GM21619 (cell line): ENCODE results near the gene RBM20.
"Not testable (repeated sequence)": the region's sequence is repeated elsewhere in the genome, so short reads cannot be mapped to it uniquely, and the experiment has no call there.

Source experiments
- ATAC-seq: cut with Tn5 transposase; IDR thresholded peaks from one replicate; pipeline ENCODE4 v1.9.1; 2021; ENCODE audit not compliant: unreplicated experiment

Gene RBM20

DNA sequence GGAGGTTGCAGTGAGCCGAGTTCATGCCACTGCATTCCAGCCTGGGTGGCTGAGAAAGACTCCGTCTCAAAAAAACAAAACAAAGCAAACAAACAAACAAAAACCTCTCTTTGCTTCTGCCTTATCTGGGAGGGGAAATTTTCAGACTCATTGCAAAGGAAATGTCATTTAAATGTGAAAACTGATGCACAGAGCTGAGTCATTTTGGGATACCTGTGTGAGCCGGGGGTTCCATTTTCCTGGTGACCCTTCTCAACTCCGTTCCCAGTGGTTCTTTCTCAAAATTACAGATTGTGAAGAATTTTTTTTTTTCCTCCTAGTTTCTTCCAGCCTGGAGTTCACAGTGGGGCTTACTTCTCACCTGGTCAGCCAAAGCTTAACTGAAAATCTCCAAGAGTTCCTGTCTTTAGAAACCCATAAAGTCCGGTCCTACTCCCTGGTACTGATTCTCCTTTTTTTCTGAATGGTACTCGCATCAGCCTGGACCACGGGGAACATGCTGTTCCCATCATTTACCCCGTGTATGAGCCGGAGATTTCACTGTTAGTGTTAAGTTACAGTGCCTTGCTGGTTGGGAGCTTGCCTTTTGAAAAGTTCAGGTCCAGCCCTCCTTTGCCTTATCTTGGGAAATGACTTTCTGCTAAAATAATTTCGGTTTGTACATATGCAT lies 56.9 kb downstream of the RBM20 start:
- no peak for ATAC-seq

DNA sequence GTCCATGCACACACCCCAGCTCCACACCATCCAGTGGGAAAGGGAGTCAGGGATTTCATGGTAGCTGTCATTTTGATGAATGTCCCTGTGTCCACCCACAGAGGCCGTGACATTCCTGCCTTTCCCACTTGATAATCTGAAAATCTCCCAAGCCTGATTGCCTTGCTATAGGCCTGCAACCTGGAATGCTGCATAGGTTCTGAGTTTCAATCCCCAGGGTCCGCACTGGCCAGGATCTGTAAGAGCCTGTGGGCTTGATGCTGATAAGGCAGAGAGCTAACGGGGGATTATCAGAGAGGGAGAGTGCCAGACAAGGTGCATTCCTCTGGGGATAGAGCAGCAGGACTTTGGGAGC lies 57.5 kb downstream of the RBM20 start:
- ATAC-seq = no peak

DNA sequence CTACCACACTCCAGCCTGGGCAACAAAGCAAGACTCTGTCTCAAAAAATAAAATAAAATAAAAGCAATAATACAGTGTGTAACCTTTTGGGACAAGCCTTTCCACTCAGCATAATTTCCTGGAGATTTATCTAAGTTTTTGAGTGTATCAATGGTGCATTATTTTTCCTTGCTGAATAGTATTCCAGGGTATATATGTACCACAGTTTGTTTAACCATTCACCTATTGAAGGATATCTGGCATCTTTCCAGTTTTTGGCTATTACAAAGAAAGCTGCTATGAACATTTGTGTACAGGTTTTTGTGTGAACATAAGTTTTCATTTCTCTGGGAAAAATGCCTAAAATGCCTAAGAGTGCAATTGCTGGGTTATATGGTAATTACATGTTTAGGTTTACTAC lies 59.9 kb downstream of the RBM20 start:
- no peak for ATAC-seq

DNA sequence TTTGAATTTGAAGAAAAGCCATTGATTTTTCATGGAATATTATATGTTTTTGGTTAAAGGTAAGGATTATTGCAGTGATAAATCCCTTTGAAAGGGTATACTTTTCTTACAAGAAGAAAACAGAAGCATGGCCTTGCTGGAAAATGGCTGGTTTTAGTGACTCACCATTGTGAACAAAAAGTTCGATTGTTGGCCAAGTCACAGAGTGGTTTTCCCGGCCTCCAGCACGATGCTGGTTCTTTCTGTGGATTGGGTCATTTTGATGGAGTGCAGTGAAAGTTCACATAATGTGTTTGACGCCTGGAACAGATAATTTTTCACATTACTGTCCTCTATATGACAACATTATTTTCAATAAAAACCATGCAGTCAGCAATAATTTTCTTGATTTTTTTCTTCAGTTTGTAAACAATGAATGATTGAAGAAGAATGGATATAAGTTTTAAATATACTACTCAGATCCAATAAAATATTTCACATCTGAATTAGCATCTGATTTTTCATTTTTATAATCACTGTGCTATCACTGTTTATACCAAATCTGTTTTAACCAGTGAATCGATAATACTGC lies 60.9 kb downstream of the RBM20 start:
- ATAC-seq = no peak

DNA sequence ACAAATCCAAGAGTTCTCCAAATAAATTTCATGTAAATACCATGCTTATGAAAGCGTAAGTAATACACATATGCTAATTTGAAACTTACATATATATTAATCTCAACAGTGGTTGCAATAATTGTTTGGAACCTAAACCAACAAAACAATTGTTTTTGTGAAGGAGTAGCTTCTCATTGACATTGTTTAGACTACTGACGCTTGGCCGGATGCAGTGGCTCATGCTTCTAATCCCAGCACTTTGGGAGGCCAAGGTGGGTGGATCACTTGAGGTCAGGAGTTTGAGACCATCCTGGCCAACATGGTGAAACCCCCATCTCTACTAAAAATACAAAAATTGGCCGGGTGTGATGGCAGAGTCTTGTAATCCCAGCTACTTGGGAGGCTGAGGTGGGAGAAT lies 61.5 kb downstream of the RBM20 start:
- not testable (repeated sequence) for ATAC-seq

DNA sequence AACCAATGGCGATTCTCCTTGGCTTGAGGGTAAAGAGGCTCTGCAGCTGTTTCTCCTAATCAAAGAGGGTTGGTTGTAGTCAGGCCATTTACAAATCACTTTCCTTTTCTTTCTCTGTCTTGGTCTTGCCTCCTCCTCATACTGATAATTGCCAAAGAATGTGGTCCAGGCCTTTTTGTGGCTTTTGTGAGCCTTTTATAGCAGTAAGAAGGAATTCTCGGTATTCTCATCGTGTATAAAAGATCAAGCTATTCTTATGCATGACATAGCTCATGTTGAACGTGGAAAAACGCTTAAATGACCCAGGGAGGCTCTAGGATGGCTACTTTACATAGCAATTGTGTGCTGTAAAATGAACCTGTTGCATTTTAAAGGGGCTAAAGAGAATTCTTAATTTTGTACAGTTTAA lies 62.6 kb downstream of the RBM20 start:
- ATAC-seq = no peak

DNA sequence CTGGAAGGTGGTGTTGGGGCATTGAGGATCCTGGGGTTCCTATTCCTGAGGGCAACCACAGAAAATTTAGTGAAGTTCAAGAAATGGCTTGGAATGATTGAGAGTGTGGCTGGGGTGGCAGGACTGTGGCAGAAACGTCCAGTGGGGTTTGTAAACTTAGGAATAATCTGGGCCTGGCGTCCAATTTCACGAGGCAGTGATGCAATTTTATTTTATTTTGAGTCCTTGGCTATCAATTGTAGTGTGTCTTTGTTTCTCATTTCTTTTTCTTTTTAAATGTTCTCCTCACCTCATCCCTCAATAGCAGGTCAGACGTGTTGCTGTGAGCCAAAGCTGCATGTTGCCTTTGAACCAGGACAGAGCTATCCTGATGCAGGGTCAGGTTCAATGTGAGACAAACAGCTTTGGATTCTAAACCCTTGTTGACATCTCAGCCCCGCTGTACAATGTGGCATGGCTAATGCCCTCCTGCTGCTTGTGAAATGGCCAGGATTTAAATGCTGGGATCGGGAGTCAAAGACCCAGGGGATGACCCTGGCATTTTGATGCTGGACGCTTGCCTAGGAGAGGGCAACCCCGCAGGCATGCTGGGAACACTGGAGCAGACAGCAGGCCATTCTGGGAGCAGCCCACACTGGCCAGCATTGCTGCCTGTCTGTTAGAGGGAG lies 64.8 kb downstream of the RBM20 start:
- no peak for ATAC-seq

DNA sequence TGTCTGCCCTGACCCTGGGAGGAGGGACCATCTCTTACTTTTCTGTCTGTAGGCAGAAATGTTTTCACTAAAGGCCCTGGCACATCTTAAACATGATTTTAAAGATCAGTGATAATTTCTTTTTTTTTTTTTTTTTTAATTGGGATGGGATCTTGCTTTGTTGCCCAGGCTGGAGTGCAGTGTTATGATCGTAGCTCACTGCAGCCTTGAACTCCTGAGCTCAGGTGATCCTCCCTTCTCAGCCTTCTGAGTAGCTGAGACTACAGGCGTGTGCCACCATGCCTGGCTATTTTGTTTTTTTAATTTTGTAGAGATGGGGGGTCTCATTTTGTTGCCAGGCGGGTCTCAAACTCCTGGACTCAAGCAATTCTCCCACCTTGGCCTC lies 65.3 kb downstream of the RBM20 start:
- ATAC-seq = no peak

DNA sequence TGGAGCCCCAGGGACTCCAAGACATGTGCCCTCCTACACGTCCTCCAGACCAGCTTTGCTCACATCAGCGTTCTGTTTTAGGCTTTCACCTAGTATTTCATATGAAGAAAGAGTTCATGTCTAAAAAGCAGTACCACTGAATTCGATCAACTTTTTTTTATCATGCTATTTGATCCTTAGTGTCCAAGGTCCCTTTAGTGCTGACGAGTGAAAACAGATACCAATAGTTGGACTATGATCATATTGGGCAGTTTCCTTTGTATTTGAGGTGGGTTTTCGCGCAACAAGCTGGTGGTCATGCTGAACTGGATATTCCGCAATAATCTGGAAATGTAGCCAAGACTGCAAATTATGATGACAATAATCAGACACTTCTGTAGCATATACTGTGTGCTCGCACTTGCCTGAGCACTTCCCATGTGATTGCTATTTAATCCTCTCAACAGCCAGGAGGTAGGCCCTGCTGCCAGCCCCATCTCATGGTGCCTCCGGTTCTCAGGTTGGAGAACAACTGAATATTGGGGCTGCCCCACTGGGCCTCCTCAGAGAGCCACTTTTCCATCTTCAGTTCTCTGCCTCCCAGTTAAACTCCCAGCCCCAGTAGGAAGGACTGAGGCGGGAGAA lies 65.9 kb downstream of the RBM20 start:
- ATAC-seq = no peak

DNA sequence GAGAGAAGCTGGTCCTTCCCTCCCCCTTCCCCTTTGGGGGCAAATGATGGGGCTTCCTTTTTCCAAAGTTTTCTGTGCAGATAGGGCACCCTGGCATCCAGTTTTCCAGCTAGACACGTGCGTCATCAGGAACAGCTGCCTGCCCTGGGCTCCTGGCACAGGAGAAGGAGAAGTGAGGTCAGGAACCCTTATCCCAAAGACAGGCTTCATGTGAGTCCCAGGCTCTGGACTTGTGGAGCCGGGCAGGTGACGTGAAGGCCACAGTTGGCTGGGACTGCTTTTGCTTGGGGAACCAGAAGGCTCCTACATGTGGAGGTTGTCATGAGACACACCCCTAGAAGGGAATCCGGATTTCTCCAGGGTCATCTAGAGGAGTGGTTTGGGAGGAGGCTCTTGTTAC lies 66.5 kb downstream of the RBM20 start:
- ATAC-seq = no peak

DNA sequence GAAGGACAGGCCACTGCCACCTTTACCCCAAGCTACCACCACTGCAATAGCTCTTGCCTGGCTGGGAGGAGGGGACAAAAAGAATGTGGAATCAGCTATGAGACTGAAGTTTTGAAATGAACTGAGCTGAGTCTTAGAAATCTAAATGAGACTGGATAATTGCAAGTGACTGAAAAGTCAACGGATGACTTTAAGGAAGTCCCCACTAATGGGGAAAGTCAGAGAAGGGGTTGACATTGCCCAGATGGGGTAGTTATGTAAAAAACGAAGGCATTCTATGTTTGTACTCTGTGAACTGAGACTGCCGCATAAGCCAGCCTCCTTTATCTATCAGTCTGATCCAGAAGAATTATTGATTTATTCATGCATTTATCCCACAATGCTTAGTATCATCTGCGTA lies 67.2 kb downstream of the RBM20 start:
- ATAC-seq = no peak

DNA sequence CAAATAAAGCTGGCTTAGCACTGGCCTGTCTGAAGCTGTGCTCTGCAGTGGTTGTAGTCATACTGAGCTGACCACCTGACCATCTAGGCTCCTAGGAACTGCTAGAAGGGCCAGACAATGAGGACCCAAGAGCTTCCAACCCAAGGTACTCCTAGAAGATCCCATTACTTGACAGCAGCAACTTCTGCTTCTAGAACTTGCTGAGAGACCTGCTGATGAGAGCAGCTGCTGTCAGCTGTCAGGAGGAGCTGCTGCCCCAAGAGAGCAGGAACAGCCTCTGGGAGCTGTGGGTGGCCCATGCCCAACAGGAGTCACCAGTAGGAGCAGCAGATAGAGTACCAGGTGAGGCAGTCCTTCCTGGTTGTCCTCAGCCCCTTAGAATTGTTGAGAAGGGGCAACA lies 70.2 kb downstream of the RBM20 start:
- no peak for ATAC-seq

DNA sequence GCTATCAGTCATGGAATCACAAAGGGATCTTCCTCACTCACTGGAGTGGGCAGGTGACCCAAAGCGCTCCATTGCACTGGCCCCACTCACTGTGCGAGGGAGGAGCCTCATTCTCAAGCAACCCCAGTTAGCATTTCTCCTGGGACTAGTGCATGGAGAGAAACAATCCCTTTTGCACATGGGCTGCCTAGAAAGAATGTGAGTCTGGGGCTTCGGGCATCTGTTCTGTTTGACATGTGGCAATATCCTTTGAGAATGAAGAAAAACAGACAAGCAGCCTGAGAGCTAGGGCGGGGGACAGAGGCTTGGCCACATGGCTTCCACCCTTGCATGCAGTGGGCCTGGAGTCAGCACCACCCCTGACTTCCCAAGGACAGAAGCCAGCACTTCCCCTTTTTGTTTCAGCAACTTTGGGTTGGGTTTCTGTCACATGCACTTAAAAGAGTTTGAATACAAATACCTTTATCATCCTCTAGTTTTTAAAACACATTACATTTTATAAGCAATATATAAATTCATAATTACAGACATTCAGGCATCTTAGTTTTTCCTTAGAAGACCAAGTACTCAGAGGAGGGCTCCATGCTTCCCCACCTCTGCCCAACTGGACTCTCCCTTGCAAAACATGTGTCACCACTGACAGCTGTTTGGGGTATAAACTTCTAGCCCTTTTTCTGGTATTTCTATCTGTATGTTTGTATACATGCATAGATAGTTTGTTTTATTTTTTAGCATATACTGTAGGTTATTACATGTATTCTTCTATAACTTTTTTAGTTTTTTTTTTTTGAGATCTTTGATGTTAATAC lies 73.8 kb downstream of the RBM20 start:
- ATAC-seq = no peak

DNA sequence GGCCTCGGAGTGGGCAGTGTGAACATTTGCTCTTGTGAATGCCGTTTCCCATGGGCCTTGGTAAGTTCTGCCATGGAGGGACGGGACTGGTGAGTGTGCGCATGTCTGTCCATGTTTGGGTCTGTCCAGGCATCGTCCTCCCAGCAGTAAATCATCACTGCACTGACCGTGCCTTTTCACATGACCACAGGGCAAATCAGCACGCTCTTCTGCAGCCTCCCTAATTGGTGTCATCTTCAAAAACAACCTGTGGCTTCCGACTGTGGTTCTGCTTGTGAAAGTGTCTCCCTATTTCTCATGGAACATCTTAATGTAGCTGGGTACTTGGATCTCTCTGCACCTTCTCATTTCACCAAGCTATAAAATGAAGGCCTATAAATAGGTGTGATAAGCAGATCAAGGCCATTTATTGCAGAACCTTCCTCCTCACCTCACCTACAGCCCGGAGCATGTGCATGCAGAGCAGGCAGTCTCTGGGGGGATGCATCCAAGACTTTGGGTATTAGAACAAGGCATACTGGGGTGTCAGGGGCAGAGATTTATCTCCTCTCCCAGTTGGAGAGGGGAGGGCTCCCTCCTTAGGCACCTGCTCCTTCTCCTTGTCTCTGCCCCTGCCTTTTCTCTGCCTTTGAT lies 77.4 kb downstream of the RBM20 start:
- ATAC-seq = no peak

DNA sequence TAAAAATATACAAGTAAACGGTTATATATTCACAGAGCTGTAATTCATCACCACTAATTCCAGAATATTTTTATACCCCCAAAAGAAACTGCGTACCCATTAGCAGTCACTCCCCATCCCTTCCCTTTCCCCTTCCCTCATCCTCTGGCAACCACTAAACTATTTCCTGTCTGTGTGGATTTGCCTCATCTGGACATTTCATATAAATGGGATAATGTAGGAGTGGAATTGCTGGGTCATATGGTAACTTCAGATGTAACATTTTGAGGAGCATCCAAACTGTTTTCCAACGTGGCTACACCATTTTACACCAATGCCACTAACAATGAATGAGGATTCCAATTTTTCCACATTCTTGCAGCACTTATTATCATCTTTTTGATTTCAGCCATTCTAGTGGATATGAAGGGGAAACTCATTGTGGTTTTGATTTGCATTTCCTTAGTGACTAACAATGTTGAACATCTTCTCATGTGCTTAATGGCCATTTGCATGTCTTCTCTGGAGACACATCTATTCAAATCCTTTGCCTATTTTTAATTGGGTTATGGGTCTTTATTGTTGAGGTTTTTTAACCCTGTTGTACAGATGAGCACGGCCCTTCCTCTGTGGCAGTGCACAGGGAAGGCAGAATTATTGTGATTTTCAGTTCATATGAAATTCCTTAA lies 79.2 kb downstream of the RBM20 start:
- ATAC-seq = peak; percentile 50

DNA sequence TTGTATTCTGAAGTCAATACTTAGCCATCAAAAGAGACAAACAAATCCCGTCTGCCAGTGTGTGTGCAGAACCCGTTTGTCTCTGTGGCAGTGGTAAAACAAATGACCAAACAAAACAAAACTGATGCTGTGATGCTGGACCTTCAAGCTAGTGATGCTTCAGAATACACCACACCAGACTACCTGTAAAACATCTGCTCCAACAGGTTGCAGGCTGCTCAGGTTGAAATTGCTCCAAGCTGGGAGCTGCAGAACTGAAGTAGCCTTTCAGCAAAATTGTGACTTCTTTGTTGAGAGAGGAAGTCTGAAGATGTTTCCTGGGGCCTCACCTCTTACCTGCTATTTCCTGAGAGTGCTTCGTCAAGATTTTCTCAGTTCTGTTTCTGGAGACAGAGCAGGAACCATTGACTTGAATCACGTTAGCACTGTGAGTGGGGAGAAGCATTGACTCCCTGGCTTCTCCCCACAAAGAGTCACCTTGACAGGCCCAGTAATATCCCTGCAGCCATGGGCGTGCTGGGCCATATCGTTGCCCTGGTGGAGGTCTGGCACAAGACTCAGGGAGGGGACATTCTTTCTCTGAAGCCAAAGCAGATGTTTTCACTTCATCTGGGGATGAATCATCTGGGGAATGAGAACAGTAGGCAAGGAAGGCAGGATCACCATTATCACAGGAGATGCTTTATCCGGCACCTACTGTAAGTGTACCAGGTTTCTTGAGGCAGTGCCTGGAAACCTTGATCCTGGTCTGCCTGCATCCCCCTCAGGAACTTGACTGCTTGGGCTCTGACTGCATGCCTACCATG lies 80.2 kb downstream of the RBM20 start:
- peak; percentile 77 for ATAC-seq

DNA sequence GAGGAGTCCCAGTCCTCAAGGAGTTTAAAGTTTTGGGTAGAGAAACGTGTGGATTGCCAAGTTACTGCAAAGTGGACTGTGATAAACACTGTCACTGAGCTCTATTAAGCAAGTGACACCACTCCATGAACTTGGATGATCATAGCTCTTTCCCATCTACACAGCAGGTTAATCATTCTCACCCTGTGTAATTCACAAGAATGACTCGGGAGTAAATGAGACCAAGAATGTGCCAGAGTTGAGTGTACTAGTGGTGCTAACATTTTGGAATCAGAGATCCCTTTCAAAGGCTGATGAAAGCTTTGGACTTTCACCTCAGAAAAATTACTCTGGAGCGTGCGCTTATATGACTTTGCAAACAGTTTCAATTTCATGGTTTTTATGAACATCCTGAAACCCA lies 80.8 kb downstream of the RBM20 start:
- ATAC-seq = no peak

DNA sequence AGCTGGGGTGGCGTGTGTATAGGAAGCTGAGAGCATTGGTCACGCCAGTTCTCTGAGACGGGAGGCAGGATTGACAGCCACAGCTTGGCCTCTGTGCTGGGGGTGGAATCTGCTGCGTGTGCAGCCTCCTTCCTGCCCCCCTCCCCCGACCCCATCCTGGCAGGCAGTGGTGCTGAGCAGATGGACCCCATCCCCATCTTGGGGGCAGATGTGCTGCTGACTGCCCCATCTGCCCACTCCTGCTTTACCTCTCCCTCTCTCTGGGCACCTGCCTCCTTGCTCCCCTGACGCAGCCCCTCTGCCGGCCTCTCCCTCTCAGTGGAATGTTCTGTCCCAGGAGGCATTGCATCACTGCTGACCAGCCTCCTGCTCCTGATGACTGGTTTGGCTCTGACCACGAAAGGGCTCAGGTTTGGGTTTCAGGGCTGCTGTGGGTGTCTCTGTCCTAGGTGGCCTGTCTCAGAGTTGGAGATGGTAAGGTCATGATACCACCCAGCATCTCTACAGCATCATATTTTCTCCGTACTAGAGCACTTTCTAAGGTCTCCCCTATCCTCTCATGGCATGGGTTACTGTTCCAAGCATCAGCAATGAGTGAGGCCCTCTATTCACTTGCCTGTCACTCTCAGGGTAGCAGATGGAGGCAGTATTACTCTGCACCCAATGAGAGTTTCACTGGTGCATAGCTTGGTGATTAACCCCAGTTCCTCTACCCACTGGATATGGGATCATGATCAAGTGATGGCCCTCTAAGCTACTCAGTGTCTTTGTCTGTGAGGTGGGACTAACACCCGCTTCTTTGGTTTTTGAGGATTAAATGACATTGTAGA lies 81.9 kb downstream of the RBM20 start:
- no peak for ATAC-seq

DNA sequence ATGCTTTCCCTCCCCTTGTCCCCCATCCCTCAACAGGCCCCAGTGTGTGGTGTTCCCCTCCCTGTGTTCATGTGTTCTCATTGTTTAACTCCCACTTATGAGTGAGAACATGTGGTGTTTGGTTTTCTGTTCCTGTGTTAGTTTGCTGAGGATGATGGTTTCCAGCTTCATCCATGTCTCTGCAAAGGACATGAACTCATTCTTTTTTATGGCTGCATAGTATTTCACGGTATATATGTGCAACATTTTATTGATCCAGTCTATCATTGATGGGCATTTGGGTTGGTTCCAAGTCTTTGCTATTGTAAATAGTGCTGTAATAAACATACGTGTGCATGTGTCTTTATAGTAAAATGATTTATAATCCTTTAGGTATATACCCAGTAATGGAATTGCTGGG lies 83.6 kb downstream of the RBM20 start:
- ATAC-seq = not testable (repeated sequence)
